Endometrial microvascular endothelial cells (primary cell): ENCODE measurements around the gene LRP4. TPM values are rescaled to one million over a fixed set of nuclear protein-coding genes. Genes with fewer than 3 reads are reported as not detected.

Experiments
- in situ Hi-C: cut with HindIII; loops from 2 replicates; pipeline ENCODE4 v1.10.0; 2017; ENCODE audit warnings: low sequenced_read_pairs, low pct_unique_long_range_greater_than_20kb; ENCODE audit errors: inconsistent ontology term
- total RNA-seq: library from RNA; depleted of rRNA; stranded (reverse); fragments of >200 nt; gene quantifications from one replicate; pipeline ENCODE4 v1.2.3, GENCODE V29; 2015; ENCODE audit errors: inconsistent ontology term

The LRP4 gene
- total RNA-seq, 1 donor from 2014 or later = 0.19 TPM

- in situ Hi-C loops = no loop called here
Measured at GRCh38 chr11:46826310-46827044, 91.9 kb downstream of the LRP4 start.

DNA sequence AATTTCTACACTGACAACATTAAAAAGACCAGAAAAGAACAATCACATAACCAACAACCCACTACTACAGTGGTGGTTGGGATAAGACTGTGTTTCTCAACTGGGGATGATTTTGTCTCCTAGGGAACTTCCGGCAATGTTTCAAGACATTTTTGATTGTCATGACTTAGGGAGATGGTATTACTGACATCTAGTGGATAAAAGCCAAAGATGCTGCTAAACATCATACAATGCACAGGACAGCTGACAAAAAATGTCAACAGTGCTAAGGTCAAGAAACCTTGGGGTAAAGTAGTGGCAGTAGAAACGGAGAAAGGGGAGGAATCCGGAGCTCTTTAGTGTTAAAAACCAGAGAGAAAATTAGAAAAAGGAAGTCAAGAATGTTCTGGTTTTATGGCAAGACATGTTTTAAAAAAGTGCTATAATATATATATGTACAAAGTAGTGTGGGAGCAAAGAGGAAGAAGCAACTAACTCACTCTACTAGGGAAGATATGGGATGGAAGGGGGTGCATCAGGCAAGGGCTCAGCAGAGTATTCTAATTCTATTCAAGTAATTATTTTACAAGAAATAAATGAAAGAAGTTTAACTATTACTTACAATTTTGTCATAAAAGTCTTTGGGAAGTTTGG lies 109.4 kb downstream of the LRP4 start:
- in situ Hi-C loops = no loop called here

Other genes starting within 250 kb of the LRP4 start
- 29.1 TPM for gene ARHGAP1, start 217.9 kb downstream of the LRP4 start, total RNA-seq
- gene ZNF408, start 217.5 kb downstream of the LRP4 start, total RNA-seq = 18.0 TPM
- gene F2, start 199.3 kb downstream of the LRP4 start, total RNA-seq = not detected
- 68.5 TPM for gene CKAP5, start 72.3 kb downstream of the LRP4 start, total RNA-seq
- 24.0 TPM for gene CSTPP1, start 18.2 kb upstream of the LRP4 start, total RNA-seq